ENCODE results near the gene C19orf47.

Gene C19orf47

DNA sequence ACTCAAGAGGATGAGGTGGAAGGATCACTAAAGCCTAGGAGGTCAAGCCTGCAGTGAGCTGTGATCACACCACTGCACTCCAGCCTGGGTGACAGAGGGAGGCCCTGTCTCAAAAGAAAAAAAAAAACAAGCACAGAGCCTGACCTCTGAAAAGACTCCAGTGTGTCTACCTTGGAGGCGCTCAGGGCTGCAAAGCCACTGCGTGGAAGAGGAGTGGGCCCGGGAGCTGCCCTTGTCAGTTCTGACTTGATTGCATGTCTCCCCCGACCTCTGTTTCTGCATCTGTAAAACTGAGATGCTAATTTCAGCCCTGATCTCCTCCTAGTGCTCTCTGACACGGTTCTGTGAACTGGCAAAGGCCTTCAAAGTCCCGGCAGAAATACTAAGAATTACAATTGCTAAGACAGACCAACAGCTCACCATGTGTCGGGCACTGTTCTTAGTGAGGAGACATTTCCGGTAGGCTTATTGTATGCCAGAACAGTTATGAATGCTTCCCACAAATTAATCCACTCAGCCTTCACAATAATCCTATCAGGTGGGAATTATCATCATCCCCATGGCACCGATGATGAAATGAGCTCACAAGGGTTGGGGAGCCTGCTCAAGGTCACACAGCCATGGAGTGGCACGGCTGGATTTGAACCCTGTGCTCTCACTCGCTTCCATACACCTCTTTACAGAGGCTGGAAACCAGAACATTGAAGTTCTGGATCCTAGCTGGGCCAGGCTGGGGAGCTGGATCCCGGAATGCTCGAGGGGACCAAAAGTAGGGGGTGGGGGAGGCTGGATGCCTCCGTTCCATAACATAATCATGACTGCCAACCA, 66.6 kb downstream of the C19orf47 start:
- no peak for DNase-seq (ENCODE audit: low read depth)

DNA sequence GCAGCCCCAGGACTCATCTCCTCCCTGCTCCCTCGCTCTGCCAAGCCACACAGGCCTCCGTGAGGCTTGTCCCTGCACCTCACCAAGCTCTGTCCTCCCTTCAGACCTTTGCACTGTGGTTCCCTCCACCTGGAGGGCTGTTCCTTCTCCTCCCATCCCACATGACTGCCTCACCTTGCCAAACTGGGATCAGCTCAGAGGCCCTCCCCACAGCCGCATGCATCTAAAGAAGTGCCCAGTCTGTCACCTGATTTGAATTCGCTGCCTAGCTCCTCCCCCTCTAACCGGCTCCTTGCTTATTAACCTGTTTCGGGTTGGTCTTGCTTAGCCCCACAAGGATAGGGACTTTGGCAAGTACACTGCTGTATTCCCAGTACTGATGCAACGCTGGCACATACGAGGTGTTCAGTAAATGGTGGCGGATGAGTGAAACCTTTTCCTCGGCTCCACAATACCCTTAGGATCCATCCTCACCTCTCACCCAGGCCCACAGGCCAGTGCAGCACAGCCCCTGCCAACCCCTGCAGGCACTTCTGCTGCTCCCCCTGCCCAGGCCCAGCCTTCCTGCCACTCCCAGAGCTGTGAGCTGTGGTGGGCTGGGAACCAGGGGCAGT, 67.5 kb downstream of the C19orf47 start:
- DNase-seq (ENCODE audit: low read depth), result no peak

DNA sequence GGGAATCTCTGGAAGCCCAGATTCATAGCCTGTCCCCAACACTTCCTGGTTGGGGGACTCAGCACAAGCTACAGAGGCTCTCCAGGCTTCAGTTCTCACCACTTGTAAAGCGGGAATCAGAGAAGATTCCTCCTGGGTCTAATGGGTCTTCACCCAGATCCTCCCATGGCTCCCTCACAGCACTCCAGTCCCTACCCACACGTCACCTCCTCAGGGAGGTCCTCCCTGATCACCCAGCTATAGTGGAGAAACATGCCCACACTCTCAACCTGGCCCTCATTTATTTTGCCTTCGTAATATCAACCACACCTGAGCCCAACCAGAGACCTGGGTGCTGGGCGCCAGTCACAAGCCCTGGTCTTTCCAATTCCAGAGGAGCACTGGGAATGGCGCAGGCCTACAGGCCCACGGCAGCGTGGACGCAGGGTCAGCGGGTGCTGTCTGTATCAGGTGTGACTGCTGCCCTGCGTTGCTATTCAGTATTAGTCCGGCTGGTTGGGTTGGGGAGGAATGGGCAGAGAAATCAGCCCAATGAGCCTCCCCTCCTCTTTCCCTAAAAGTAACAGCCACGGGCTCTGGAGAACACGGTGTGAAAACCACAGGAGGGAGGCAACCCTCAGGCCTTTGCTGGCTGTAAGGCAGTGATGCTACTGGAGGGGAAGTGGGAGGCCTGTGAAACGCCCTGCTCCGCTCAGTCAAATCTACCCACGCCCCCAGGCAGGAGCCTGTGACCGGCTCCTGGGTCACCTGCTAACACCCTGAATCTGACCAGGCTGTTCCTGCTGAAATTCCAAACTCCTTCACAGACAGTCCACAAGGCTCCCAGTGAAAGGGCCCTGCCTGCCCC, 68.2 kb downstream of the C19orf47 start:
- DNase-seq (ENCODE audit: low read depth), result no peak

- no peak for DNase-seq (ENCODE audit: low read depth)
These were observed 69.1 kb downstream of the C19orf47 start for GRCh38 chr19:40279120-40279551.

DNA sequence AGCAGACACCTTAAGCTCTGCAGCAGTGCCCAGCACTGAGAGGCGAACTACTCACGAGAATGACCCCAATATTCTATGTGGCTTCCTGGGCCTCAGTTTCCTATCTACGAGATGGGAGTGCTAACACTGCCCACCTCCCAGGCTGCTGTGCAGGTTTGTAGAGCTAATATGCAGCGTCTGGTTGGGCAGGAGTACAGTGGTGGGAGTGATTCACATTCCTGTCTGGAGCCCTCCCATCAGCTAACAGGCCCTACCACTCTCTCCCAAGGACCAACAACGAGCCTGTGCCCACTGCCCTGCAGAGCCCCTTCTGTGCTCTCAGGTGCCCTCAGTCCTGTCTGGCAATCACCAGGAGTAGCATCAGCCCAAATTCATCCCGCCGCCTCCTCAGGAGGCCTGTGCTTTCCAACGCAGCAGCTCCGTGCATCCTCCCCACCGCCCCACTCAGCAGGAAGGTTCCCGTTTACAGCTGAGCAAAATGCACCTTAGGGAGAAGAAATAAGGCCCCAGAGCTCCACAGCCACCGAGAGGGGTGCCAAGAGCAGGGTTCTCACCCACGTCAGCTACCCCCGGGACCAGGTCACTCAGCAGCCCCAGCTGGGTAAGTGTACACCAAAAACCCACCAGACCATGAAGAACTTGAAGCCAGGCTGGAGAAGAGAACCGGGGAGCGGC, 69.7 kb downstream of the C19orf47 start:
- DNase-seq (ENCODE audit: low read depth), result no peak

DNA sequence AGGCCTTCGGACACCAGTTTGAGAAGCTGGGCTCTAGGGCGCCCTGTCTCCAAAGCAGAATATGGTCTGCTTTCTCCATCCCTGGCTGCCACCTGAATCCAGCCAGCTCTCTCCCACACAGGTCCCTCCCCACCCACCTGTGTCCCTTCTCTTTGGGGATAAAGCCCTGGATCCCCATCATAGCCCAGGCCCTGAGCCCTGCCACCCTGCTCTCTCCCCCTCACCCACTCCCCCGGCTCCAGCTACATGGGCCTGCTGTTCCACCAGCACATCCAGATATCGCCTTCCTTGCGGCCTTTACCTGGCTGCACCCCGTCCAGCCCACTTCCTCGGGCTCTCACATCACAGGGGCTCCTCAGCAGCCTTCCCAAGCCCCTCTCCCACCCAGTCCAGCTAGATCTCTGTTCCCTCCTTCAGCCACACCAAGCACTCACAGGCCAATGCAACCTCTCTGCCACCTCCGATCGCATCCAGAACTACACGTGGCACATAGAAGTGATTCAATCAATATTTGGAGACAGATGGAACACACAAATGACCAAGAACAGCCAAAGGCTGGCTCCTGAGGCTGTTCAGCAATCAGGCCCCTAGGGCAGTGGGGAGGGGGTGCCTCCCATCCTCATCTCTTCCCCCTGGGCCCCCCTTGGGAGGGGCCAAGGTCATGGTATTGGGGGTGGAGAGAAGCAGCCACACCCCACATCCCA, 70.7 kb downstream of the C19orf47 start:
- DNase-seq (ENCODE audit: low read depth), result no peak

DNA sequence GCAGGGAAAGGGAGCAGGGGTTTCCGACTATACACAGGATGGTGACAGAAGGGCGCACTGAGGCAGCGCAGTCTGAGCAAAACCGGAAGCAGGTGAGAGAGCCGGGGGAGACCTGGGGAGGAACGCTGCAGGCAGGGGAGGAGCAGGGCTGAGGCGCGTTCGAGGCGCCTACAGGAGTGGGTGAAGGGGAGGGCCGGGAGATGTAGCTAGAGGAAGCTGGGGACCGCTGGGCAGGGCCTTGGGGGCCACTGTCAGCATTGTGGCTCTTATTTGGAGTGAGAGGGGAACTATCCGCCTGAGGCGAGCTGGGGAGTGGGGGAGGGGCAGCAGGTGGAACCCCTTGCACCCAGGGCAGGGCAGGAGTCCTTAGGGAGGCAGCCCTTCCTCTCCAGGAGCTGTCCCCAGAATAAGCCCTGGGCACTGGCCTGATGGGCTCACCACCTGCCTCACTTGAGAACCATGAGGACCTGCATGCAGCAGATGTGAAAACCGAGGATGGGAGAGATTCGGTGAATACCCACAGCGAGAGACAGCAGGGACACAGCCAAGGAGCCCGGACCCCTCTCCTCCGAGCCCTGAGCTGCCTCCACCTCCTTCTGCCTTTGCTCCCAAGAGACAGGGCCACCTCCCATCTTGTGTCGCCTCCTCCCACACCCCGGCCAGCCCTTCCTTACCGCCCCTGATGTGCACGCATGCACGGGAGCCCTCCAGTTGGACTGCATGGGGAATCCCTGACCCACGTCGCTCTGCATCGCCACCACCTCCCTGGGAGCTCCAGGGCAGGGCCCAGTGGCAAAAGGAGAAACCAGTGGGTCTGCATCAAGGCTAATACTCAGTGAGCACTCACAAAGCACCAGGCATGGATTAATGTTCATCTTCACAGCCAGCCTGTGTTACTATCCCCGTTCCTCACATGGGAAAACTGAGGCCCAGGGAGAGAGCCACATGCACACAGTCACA, 73.3 kb downstream of the C19orf47 start:
- no peak for DNase-seq (ENCODE audit: low read depth)

GRCh38 chr19:40273469-40274360, 74.5 kb downstream of the C19orf47 start:
- no peak for DNase-seq (ENCODE audit: low read depth)

DNA sequence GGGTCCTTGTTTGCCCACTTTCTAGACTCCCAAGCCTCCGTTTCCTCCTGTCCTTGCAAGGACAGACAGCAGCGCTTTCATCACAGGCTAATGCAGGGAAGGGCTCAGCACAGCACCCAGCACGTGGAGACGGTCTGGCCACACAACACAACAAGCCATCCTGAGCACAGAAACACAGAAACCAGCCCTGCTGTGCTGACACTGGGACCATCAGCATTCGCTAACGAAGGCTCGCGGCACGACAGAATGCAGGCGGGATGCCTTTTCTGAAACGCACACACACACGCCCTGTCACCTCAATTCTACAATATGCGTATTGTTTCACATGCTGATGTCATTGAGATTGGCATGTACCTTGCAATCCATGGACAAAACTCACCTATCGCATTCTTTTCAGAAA, 75.9 kb downstream of the C19orf47 start:
- DNase-seq (ENCODE audit: low read depth), result no peak

- no peak for DNase-seq (ENCODE audit: low read depth)
These were observed 76.5 kb downstream of the C19orf47 start for GRCh38 chr19:40271706-40272105.

GRCh38 chr19:40270362-40271089, 77.7 kb downstream of the C19orf47 start:
- no peak for DNase-seq (ENCODE audit: low read depth)
